ENCODE results near the gene GINS1.

- TF ChIP-seq POLR2A (IDR thresholded peaks at IDR 0.05; ENCODE audit: low read depth, low read length), result no peak
- TF ChIP-seq TAF1 (IDR thresholded peaks at IDR 0.05; ENCODE audit: borderline replicate concordance, low read depth, low read length), result no peak
Observed at GRCh38 chr20:25444556-25444955, 37.1 kb downstream of the GINS1 start.

Data from GM12892 (cell line).